NCI-H1417 (cell line): ENCODE data around the gene KYAT1.
"Not testable (repeated sequence)": the region's sequence is repeated elsewhere in the genome, so short reads cannot be mapped to it uniquely, and the experiment has no call there.

Source experiments
- DNase-seq, 3 experiments: peaks; one replicate each; lab custom pipeline; 2025; lab: John Stamatoyannopoulos, UW

KYAT1 gene

DNA sequence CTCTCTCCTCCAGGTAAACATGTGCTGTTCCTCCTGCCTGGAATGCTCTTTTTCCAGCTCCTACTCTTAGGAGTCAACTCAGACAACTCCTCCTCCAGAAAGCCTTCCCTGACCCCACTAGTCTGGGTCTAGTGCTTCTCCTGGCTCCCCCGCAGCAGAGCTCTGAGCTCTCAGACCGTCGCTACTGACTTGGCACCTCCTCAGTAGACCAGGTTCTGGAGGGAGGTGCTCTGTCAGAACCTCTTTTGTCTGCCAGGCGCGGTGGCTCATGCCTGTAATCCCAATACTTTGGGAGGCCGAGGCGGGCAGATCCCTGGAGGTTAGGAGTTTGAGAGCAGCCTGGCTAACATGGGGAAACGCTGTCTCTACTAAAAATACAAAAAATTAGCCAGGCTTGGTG, 3.6 kb upstream of the KYAT1 start:
- DNase-seq: no peak

- no peak for DNase-seq
These were observed 2.4 kb upstream of the KYAT1 start for GRCh38 chr9:128884164-128884563.

DNA sequence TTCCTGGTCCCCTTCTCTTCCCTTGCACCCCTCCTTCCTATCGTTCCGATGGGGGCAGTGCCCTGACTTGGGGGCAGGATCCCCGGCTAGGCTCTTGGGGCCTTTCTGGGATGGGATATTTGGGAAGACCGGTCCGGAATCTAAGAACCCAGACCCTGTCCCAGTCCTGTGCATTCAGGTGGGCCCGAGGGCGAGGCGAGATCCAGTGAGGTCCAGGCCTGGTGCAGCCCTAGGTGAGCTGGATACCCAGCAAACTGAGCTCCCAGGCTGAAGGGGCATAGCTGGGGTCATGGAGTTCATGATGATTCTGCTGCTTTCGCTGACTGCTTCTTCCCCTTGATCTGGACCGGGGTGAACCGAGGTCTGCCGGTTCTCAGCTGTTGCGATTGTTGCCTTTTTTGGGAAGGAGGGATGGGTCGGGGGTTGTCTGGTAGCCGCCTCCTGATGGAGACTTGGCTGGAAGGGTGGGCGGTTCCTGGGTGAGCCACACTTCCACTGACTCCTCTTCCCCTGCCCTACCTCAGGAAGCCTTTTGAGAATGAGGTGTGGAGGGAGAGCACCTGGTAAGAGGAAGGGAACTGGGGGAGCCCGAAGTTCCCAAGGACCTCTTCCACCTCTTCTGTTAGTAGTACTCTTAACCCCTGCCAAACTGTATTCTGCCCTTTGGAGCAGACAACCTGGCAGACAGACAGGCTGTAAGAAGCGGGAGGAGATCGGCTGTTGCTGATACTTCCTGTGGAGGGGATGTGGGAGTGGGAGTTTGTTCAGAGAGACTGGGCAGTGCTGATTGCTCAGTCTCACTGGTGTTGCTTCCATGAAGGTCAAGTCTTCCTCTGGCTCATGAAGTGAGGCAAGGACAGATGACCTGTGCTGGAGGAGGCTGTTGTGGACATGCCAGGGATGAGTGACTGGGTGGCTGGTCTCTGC, 1.2 kb upstream of the KYAT1 start:
- peak in 1 of 3 experiments; percentile 61 for DNase-seq

- DNase-seq: no peak
These were observed 3.9 kb downstream of the KYAT1 start for GRCh38 chr9:128877852-128878251.

DNA sequence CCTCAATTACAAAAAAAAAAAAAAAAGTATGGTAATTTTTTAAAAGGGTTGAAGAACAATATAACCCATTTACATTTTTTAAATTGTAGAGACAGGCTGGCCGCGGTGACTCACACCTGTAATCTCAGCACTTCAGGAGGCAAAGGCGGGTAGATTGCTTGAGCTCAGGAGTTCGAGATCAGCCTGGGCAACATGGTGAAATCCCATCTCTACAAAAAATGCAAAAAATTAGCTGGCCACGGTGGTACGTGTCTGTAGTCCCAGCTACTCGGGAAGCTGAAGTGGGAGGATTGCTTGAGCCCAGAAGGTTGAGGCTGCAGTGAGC, 10.8 kb downstream of the KYAT1 start:
- not testable (repeated sequence) for DNase-seq

DNA sequence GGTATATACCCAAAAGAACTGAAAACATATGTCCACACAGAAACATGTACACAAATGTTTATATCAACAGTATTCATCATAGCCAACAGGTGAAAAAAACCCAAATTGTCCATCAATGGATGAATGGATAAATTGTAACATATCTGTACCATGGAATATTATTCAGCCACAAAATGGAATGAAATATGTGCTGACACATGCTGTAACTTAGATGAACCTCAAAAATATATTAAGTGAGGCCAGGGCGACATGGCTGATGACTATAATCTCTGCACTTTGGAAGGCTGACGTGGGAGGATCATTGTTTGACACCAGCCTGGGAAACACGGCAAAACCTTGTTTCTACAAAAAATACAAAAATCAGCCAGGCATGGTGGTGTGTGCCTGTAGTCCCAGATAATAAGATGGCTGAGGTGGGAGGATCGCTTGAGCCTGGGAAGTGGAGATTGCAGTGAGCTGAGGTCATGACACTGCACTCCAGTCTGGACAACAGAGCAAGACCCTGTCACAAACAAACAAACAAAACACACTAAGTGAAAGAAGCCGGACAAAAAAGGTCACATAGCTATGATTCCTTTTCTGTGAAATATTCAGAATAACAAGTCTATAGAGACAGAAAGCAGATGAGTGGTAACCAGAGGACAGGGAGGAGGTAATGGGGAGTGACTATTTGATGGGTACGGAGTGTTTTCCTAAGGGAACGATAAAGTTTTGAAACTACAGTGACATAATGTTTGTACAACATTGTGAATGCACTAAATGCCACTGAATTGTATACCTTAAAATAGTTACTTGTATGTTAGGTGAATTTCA, 11.4 kb downstream of the KYAT1 start:
- no peak for DNase-seq

DNA sequence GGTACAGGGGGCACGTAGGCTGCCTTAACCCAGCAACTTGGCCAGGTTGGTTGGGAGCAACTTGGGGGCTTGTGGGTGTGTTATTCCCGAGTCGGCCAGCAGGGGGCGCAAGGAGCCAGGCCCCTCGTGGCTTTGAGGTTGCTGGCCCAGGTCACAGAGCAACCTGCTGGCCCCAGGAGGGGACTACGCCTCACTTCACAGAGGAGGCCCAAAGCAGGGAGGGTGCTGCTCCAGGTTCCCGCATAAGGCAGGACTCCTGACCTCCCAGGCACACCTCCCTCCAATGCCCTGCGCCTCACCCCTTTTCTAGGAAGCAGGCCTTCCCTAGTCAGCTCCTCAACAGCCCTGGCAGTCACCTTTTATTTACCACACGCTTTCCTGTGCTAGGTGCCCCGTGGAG, 18.1 kb downstream of the KYAT1 start:
- DNase-seq: peak; percentile 3 to 67 (median 44)

- no peak for DNase-seq
These were observed 19.3 kb downstream of the KYAT1 start for GRCh38 chr9:128862401-128862851.

DNA sequence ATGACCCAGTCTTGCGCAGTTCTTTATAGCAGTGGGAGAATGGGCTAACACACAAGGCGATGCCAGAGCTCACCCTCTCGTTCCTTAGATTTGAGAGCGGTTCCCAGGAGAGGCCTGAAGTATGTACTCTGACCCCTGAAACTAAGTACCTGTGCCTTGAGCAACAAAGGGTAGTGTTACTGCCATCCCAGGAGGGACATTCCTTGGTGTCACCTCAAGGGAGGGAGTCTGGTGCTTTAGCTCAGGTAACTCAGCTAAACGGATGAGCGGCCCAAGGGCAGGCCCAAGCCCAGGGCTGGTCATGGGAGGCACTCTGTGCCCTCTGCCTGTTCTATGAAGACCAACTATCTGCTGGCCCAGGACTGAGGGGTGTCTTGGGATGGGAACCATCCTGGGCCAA, 20.2 kb downstream of the KYAT1 start:
- no peak for DNase-seq

DNA sequence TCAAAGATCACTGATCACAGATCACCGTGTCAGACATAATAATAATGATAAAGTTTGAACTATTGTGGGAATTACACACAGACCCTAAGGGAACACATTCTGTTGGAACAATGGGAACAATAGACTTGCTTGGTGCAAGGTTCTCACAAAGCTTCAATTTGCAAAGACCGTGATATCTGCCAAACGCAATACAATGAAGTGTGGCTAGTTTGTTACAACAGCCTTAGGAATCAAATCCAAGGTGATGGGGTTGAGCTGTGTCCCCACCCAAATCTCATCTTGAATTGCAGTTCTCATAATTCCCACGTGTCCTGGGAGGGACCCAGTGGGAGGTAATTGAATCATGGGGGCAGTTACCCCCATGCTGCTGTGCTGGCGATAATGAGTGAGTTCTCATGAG, 20.8 kb downstream of the KYAT1 start:
- DNase-seq: no peak

DNA sequence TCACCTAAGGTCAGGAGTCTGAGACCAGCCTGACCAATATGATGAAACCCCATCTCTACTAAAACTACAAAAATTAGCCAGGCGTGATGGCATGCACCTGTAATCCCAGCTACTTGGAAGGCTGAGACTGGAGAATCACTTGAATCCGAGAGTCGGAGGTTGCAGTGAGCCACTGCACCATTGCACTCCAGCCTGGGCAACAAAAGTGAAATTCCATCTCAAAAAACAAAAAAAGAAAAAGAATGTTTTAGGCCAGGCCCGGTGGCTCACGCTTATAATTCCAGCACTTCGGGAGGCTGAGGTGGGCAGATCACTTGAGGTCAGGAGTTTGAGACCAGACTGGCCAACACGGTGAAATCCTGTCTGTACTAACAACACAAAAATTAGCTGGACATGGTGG, 23.3 kb downstream of the KYAT1 start:
- DNase-seq: not testable (repeated sequence)

DNA sequence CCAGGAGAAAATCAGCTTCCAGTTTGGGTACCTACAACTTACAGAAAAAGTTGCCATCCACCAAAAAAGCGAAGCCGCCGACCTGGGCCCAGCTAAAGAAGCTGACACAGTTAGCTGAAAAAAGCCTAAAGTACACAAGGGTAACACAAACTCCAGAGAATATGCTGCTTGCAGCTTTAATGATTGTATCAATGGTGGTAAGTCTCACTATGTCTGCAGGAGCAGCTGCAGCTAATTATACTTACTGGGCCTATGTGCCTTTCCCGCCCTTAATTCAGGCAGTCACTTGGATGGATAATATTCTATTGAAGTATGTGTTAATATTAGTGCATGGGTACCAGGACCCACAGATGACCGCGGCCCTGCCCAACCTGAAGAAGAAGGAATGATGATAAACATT, 27.3 kb downstream of the KYAT1 start:
- peak in 1 of 3 experiments; percentile 50 for DNase-seq

DNA sequence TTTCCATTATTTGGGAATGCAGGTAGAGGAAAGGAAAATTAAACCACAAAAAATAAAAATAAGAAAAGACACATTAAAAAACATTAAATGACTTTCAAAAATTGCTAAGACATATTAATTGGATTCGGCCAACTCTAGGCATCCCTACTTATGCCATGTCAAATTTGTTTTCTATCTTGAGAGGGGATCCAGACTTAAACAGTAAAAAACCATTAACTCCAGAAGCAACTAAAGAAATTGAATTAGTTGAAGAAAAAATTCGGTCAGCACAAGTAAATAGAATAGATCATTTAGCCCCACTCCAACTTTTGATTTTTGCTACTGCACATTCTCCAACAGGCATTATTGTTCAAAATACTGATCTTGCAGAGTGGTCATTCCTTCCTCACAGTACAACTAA, 29.1 kb downstream of the KYAT1 start:
- not testable (repeated sequence) for DNase-seq

DNA sequence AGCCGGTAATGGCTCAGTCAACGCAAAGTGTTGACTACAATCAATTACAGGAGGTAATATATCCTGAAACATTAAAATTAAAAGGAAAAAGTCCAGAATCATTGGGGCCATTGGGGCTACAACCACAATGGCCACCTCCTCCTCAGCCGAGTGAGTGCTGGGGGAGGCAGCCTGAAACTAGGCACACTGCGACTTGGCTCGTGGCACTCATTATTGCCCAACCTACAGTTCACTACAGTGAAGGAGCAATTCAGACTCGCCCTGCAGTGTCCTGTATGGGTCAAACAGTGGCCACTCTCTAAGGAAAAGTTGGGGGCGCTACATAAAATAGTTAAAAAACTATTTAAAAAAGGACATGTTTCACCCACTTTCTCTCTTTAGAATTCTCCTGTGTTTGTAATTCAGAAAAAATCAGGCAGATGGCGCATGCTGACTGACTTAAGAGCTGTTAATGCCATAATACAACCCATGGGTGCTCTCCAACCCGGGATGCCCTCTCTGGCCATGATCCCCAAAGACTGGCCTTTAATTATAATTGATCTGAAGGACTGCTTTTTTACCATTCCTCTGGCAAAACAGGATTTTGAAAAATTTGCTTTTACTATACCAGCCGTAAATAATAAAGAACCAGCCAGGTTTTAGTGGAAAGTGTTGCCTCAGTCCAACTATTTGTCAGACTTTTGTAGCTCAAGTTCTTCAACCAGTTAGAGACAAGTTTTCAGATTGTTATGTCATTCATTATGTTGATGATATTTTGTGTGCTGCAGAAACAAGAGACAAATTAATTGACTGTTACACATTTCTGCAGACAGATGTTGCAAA, 29.8 kb downstream of the KYAT1 start:
- DNase-seq: peak in 1 of 3 experiments; percentile 45

DNA sequence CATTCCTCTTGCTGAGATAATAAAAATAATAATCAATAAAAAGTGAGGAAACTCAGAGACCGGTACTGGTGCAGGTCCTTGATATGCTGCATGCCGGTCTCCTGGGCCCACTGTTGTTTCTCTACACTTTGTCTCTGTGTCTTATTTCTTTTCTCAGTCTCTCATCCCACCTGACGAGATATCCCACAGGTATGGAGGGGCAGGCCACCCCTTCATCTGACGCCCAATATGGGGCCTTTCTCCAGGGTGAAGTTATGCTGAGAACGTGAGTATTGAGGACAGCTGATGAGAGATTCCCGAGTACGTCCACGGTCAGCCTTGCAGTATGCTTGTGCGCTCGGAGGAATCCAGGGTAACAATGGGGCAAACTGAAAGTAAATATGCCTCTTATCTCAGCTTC, 30.7 kb downstream of the KYAT1 start:
- not testable (repeated sequence) for DNase-seq

GRCh38 chr9:128847803-128848202, 33.9 kb downstream of the KYAT1 start:
- DNase-seq: no peak

DNA sequence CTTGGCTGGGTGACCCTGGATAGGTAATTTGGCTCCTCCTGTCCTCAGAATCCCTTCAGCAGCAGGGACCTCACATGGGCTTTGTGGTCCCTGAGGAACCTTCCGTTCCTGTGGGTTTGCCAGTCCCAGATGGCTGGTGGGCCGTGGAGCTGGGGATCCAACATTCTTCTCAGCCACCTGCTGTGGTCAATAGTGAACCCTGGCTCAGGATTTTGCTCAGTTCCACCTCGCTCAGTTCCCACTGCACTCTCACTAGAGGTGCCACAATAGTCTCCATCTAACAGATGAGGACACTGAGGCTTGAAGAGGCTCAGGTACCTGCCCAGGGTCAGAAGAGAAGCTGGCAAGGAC, 35.1 kb downstream of the KYAT1 start:
- DNase-seq: no peak

- peak; percentile 66 to 88 (median 77) for DNase-seq
These were observed 36.4 kb downstream of the KYAT1 start for GRCh38 chr9:128845186-128845931.

- not testable (repeated sequence) for DNase-seq
These were observed 38.6 kb downstream of the KYAT1 start for GRCh38 chr9:128843171-128843570.

GRCh38 chr9:128841694-128842492, 39.9 kb downstream of the KYAT1 start:
- DNase-seq: no peak

DNA sequence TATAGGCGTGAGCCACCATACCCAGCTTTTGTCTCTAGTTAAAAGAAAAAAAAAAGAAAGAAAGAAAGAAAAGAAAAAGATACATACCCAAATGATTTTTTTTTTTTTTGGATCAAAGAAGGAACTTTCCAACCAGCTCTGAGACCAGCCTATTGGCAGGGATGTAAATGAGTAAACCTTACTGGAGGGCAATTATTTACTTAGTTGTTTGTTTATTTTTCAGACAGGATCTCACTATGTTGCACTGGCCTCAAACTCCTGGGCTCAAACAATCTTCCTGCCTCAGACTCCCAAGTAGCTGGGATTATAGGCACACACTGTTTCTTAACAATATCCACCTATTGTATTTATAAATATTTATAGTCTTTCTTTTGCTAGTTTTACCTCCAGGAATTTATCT, 41.2 kb downstream of the KYAT1 start:
- no peak for DNase-seq
